Mesenteric fat pad (tissue), 1 donor: ENCODE results near the gene ANO7. TPM values are rescaled to one million over a fixed set of nuclear protein-coding genes. Genes with fewer than 3 reads are reported as not detected.

Experiments used
- DNase-seq: peaks from one replicate; pipeline ENCODE4 v3.0.0-alpha.2; 2020; ENCODE audit warnings: low spot score
- total RNA-seq: library from RNA; stranded (reverse); fragmentation: NEBNext Ultra II Directional; extraction: Animal tissue kit (Norgen Biotek cat#: 25700); gene quantifications from one replicate; pipeline ENCODE4 v1.2.1, GENCODE V29; 2021
- donor health status: DM: yes; HTN: yes; CAD: no.

Gene ANO7
- total RNA-seq, 1 donor from 2014 or later, result 1.7 TPM

- DNase-seq, result no peak
Measured at GRCh38 chr2:241156971-241157441, 31.5 kb upstream of the ANO7 start.

GRCh38 chr2:241157841-241158545 is 30.5 kb upstream of the ANO7 start:
- DNase-seq, result no peak

- DNase-seq, result no peak
Measured at GRCh38 chr2:241158546-241158900, 30.0 kb upstream of the ANO7 start.

GRCh38 chr2:241159116-241159515 is 29.4 kb upstream of the ANO7 start:
- DNase-seq, result no peak

- no peak for DNase-seq
Measured at GRCh38 chr2:241160318-241160717, 28.2 kb upstream of the ANO7 start.

- no peak for DNase-seq
Measured at GRCh38 chr2:241161646-241162281, 26.7 kb upstream of the ANO7 start.

- DNase-seq, result no peak
Measured at GRCh38 chr2:241163601-241164118, 24.8 kb upstream of the ANO7 start.

GRCh38 chr2:241168366-241168765 is 20.1 kb upstream of the ANO7 start:
- DNase-seq, result no peak

GRCh38 chr2:241173557-241173956 is 14.9 kb upstream of the ANO7 start:
- no peak for DNase-seq

- DNase-seq, result no peak
Measured at GRCh38 chr2:241177526-241178334, 10.7 kb upstream of the ANO7 start.

GRCh38 chr2:241178961-241179360 is 9.5 kb upstream of the ANO7 start:
- no peak for DNase-seq

- no peak for DNase-seq
Measured at GRCh38 chr2:241179899-241180298, 8.6 kb upstream of the ANO7 start.

GRCh38 chr2:241180495-241180894 is 8.0 kb upstream of the ANO7 start:
- no peak for DNase-seq

GRCh38 chr2:241182126-241182525 is 6.4 kb upstream of the ANO7 start:
- no peak for DNase-seq

GRCh38 chr2:241182531-241183133 is 5.8 kb upstream of the ANO7 start:
- no peak for DNase-seq

- no peak for DNase-seq
Measured at GRCh38 chr2:241183221-241183620, 5.3 kb upstream of the ANO7 start.

GRCh38 chr2:241184901-241185300 is 3.6 kb upstream of the ANO7 start:
- DNase-seq, result no peak

GRCh38 chr2:241185961-241186360 is 2.5 kb upstream of the ANO7 start:
- DNase-seq, result no peak

- no peak for DNase-seq
Measured at GRCh38 chr2:241187101-241187917, 1.2 kb upstream of the ANO7 start.

GRCh38 chr2:241187918-241188234 is 601 bp upstream of the ANO7 start:
- no peak for DNase-seq
